Umbilical cord (tissue), 2 donors: ENCODE data around the gene SLC9A2. TPM values are rescaled to one million over a fixed set of nuclear protein-coding genes. Genes with fewer than 3 reads are reported as not detected.
A peak's percentile ranks its signal among the peaks of the same experiment; 100 is the strongest.

Experiments
- DNase-seq: peaks from one replicate; pipeline ENCODE4 v3.0.0-alpha.2; 2015; ENCODE audit warnings: low spot score
- total RNA-seq: library from RNA; depleted of rRNA; stranded (reverse); fragments of >200 nt; gene quantifications from one replicate; pipeline ENCODE4 v1.2.3, GENCODE V29; 2014; ENCODE audit warnings: low replicate concordance; ENCODE audit not compliant: insufficient read depth

The SLC9A2 gene
- total RNA-seq, 1 donor from 2014 or later: 5.1 TPM

GRCh38 chr2:102618452-102619413 lies 620 bp upstream of the SLC9A2 start:
- DNase-seq: no peak

GRCh38 chr2:102620332-102620731 lies 979 bp downstream of the SLC9A2 start:
- no peak for DNase-seq

- DNase-seq: no peak
These were observed 2.3 kb downstream of the SLC9A2 start for GRCh38 chr2:102621630-102622029.

GRCh38 chr2:102622646-102623045 lies 3.3 kb downstream of the SLC9A2 start:
- DNase-seq: no peak

GRCh38 chr2:102630458-102630857 lies 11.1 kb downstream of the SLC9A2 start:
- DNase-seq: no peak

GRCh38 chr2:102632380-102633175 lies 13.2 kb downstream of the SLC9A2 start:
- no peak for DNase-seq

- no peak for DNase-seq
These were observed 15.5 kb downstream of the SLC9A2 start for GRCh38 chr2:102634831-102635241.

GRCh38 chr2:102635317-102635716 lies 16.0 kb downstream of the SLC9A2 start:
- no peak for DNase-seq

- no peak for DNase-seq
These were observed 17.0 kb downstream of the SLC9A2 start for GRCh38 chr2:102636283-102636907.

- no peak for DNase-seq
These were observed 18.0 kb downstream of the SLC9A2 start for GRCh38 chr2:102637358-102637757.

GRCh38 chr2:102639429-102639828 lies 20.1 kb downstream of the SLC9A2 start:
- DNase-seq: no peak

- DNase-seq: no peak
These were observed 32.8 kb downstream of the SLC9A2 start for GRCh38 chr2:102652126-102652525.

- no peak for DNase-seq
These were observed 38.4 kb downstream of the SLC9A2 start for GRCh38 chr2:102657770-102658169.

- DNase-seq: no peak
These were observed 40.7 kb downstream of the SLC9A2 start for GRCh38 chr2:102660070-102660469.

- no peak for DNase-seq
These were observed 41.2 kb downstream of the SLC9A2 start for GRCh38 chr2:102660574-102660973.

- peak; percentile 1 for DNase-seq
These were observed 42.5 kb downstream of the SLC9A2 start for GRCh38 chr2:102661846-102662245.

GRCh38 chr2:102662833-102663232 lies 43.5 kb downstream of the SLC9A2 start:
- DNase-seq: no peak

GRCh38 chr2:102663381-102663780 lies 44.0 kb downstream of the SLC9A2 start:
- no peak for DNase-seq

GRCh38 chr2:102664471-102664909 lies 45.1 kb downstream of the SLC9A2 start:
- peak; percentile 31 for DNase-seq

- no peak for DNase-seq
These were observed 47.7 kb downstream of the SLC9A2 start for GRCh38 chr2:102667072-102667471.

GRCh38 chr2:102668171-102668570 lies 48.8 kb downstream of the SLC9A2 start:
- DNase-seq: no peak

GRCh38 chr2:102669401-102669800 lies 50.0 kb downstream of the SLC9A2 start:
- no peak for DNase-seq
